Activated CD4-positive, alpha-beta T cell treated with anti-CD3 and anti-CD28 coated beads, Interleukin-2, Interleukin-4, amounts not matched to agents 100 ng/mL and 50 ng/mL, durations not matched to agents 16 hours and 8 hours (primary cell): ENCODE data around the gene LANCL3.
"Not testable (repeated sequence)": the region's sequence is repeated elsewhere in the genome, so short reads cannot be mapped to it uniquely, and the experiment has no call there.

Source experiments
- DNase-seq: peaks from one replicate; pipeline ENCODE4 v3.0.0-alpha.2; 2020; ENCODE audit warnings: low spot score

The LANCL3 gene

GRCh38 chrX:37571426-37572107 lies at the start of gene LANCL3:
Gene LANCL3, plus strand, starts transcription at chrX:37571661. Its CDS starts 210 bp downstream, at chrX:37571871.
- not testable (repeated sequence) for DNase-seq

- not testable (repeated sequence) for DNase-seq
Measured at GRCh38 chrX:37523673-37524072, 47.8 kb upstream of the LANCL3 start.

- DNase-seq = no peak
Measured at GRCh38 chrX:37541991-37542390, 29.5 kb upstream of the LANCL3 start.

GRCh38 chrX:37542791-37543190 lies 28.7 kb upstream of the LANCL3 start:
- no peak for DNase-seq

- DNase-seq = no peak
Measured at GRCh38 chrX:37543324-37543723, 28.1 kb upstream of the LANCL3 start.

- DNase-seq = not testable (repeated sequence)
Measured at GRCh38 chrX:37544531-37544930, 26.9 kb upstream of the LANCL3 start.

- no peak for DNase-seq
Measured at GRCh38 chrX:37545066-37545465, 26.4 kb upstream of the LANCL3 start.

GRCh38 chrX:37549619-37550018 lies 21.8 kb upstream of the LANCL3 start:
- DNase-seq = peak; percentile 4

GRCh38 chrX:37553476-37553875 lies 18.0 kb upstream of the LANCL3 start:
- no peak for DNase-seq

GRCh38 chrX:37565254-37565653 lies 6.2 kb upstream of the LANCL3 start:
- not testable (repeated sequence) for DNase-seq

GRCh38 chrX:37570349-37570748 lies 1.1 kb upstream of the LANCL3 start:
- not testable (repeated sequence) for DNase-seq

- DNase-seq = not testable (repeated sequence)
Measured at GRCh38 chrX:37572108-37572587, 687 bp downstream of the LANCL3 start.

GRCh38 chrX:37573121-37573520 lies 1.7 kb downstream of the LANCL3 start:
- not testable (repeated sequence) for DNase-seq

GRCh38 chrX:37578045-37578444 lies 6.6 kb downstream of the LANCL3 start:
- no peak for DNase-seq

- DNase-seq = no peak
Measured at GRCh38 chrX:37580080-37580479, 8.6 kb downstream of the LANCL3 start.

GRCh38 chrX:37587337-37587736 lies 15.9 kb downstream of the LANCL3 start:
- DNase-seq = not testable (repeated sequence)

GRCh38 chrX:37590047-37590446 lies 18.6 kb downstream of the LANCL3 start:
- DNase-seq = no peak

GRCh38 chrX:37594755-37595382 lies 23.4 kb downstream of the LANCL3 start:
- DNase-seq = no peak

- no peak for DNase-seq
Measured at GRCh38 chrX:37599729-37600128, 28.3 kb downstream of the LANCL3 start.

GRCh38 chrX:37603938-37604409 lies 32.5 kb downstream of the LANCL3 start:
- DNase-seq = peak; percentile 1

- no peak for DNase-seq
Measured at GRCh38 chrX:37607243-37607642, 35.8 kb downstream of the LANCL3 start.

- no peak for DNase-seq
Measured at GRCh38 chrX:37608156-37608555, 36.7 kb downstream of the LANCL3 start.

GRCh38 chrX:37609727-37610126 lies 38.3 kb downstream of the LANCL3 start:
- DNase-seq = no peak
